Spinal cord (tissue), 10 donors: ENCODE results near the gene MARCHF7. TPM values are rescaled to one million over a fixed set of nuclear protein-coding genes. Genes with fewer than 3 reads are reported as not detected.

Source experiments
- DNase-seq, 6 donors: peaks; one replicate each; pipeline versions ENCODE4 v3.0.0 to v3.0.0-alpha.2; 2013 to 2015; ENCODE audit warnings: low spot score in 6 of 6, low read depth in 4 of 6
- H3K27ac ChIP-seq: one replicate; pipeline ENCODE4 v1.5.1; 2013; ENCODE audit warnings: low read depth, low read length, control low read depth
- H3K27me3 ChIP-seq: one replicate; pipeline ENCODE4 v1.6.1; 2013; ENCODE audit warnings: low read length; ENCODE audit not compliant: control insufficient read depth, insufficient read depth
- H3K36me3 ChIP-seq: one replicate; pipeline ENCODE4 v1.6.1; 2013; ENCODE audit warnings: low read length; ENCODE audit not compliant: control insufficient read depth, insufficient read depth
- H3K4me1 ChIP-seq: one replicate; pipeline ENCODE4 v1.6.1; 2013; ENCODE audit warnings: low read length; ENCODE audit not compliant: control insufficient read depth, insufficient read depth
- H3K4me3 ChIP-seq: one replicate; pipeline ENCODE4 v1.5.1; 2013; ENCODE audit warnings: low read depth, low read length, control low read depth
- H3K9me3 ChIP-seq: one replicate; pipeline ENCODE4 v1.6.1; 2013; ENCODE audit warnings: low read length; ENCODE audit not compliant: control insufficient read depth, insufficient read depth
- WGBS: methylation state at CpG from one replicate; pipeline ENCODE4 v1.1.5; 2013; ENCODE audit warnings: missing lambda C conversion rate; ENCODE audit not compliant: insufficient coverage; 5-methylcytosine and 5-hydroxymethylcytosine counted together
- polyA plus RNA-seq, 2 donors: library from polyadenylated mRNA; unstranded; fragments of 120-200 nt; gene quantifications; one replicate each; pipeline ENCODE4 v1.2.1, GENCODE V29; 2013; ENCODE audit not compliant: insufficient read length in 2 of 2
- total RNA-seq, 2 donors: library from RNA; depleted of rRNA in 1 of 2; stranded (reverse); fragments of 120-200 nt in 1 of 2; fragments of >200 nt in 1 of 2; gene quantifications; one replicate each; pipeline versions ENCODE4 v1.2.3 to v1.2.4, GENCODE V29; 2013 to 2014
- donor health status: healthy.

MARCHF7 gene
- total and polyA plus RNA-seq, 4 donors = 82.1 to 141 (median 106) TPM

DNA sequence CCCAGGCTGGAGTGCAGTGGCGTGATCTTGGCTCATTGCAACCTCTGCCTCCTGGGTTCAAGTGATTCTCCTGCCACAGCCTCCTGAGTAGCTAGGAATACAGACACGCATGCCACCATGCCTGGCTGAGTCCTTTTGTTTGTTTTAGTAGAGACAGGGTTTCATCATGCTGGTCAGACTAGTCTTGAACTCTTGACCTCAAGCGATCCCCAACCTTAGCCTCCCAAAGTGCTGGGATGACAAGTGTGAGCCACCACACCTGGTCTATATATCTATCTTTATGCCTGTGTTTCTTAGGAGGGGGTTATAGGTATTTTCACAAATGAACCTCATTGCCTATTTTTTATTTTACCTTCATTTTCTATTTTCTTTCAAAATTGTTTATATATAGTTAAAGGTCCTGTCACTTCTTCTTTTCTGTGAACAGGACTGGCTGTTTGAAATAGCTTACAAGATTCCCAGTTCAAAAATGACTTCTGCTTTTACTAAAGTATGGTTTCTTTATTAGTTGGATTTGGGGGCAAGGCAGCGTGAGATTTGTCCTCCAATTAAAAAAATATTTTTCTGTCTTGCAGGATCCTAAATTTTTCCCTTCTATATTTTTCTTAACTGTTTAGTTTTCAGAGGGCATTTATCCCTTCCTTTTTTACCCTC, 16.4 kb upstream of the MARCHF7 start:
- H3K9me3 ChIP-seq = peaks cover 5% of the 10 kb centered on the region
- H3K27ac ChIP-seq = no peak overlapping the region
- WGBS = 90% methylated on average over 1 of the region's 4 CpGs
- no peak overlapping the region for H3K4me3 ChIP-seq
- no peaks in the 10 kb centered on the region for H3K36me3 ChIP-seq
- no peaks in the 10 kb centered on the region for H3K4me1 ChIP-seq
- no peaks in the 10 kb centered on the region for H3K27me3 ChIP-seq
- DNase-seq = no peak

DNA sequence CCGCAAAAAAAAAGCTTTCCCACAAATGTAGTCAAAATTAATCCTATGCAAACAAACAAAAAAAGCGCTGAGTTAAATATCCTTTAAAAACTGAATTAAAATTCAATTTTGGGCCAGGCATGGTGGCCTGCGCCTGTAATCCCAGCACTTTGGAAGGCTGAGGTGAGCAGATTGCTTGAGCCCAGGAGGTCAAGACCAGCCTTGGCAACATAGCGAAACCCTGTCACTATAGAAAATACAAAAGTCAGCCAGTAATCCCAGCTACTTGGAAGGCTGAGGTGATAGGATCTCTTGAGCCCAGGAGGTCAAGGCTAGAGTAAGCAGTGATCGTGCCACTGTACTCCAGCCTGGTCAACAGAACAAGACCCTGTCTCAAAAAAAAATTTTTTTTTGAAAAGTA, 8.8 kb upstream of the MARCHF7 start:
- Histone ChIP-seq H3K4me1 (no peaks in the 10 kb centered on the region), H3K36me3 (peaks cover 10% of the 10 kb centered on the region), H3K9me3 (no peaks in the 10 kb centered on the region), H3K27me3 (no peaks in the 10 kb centered on the region), H3K27ac (no peak overlapping the region), H3K4me3 (no peak overlapping the region)
- DNase-seq = no peak
- 85% methylated on average over 2 of the region's 5 CpGs for WGBS

DNA sequence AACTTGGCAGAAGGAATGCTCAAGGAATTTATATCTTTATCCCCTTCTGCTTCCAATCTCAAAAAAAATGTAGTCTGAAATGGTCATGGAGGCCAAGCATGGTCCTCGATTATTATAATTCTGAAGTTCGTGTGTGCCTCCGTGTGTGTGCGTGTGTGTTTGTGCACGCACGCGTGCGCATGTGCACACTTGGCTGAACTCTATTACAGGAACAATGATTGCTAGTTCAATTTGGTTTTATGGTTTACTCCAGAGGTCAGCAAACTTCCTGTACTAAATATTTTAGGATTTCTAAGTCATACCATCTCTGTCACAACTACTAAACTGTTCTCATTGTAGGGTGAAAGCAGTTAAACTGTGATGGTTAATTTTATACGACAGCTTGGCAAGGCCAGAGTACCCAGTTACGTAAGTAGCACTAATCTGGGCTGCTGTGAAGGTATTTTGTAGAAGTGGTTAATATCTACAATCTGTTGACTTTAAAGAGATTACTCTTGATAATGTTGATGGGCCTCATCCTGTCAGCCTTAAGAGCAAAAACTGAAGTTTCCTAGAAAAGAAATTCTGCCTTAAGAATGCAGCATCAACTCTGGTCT, 5.8 kb upstream of the MARCHF7 start:
- Histone ChIP-seq H3K27ac (no peak overlapping the region), H3K4me1 (no peaks in the 10 kb centered on the region), H3K36me3 (peaks cover 10% of the 10 kb centered on the region), H3K9me3 (no peaks in the 10 kb centered on the region), H3K27me3 (no peaks in the 10 kb centered on the region), H3K4me3 (no peak overlapping the region)
- no peak for DNase-seq
- WGBS = 100% methylated on average over 1 of the region's 10 CpGs

DNA sequence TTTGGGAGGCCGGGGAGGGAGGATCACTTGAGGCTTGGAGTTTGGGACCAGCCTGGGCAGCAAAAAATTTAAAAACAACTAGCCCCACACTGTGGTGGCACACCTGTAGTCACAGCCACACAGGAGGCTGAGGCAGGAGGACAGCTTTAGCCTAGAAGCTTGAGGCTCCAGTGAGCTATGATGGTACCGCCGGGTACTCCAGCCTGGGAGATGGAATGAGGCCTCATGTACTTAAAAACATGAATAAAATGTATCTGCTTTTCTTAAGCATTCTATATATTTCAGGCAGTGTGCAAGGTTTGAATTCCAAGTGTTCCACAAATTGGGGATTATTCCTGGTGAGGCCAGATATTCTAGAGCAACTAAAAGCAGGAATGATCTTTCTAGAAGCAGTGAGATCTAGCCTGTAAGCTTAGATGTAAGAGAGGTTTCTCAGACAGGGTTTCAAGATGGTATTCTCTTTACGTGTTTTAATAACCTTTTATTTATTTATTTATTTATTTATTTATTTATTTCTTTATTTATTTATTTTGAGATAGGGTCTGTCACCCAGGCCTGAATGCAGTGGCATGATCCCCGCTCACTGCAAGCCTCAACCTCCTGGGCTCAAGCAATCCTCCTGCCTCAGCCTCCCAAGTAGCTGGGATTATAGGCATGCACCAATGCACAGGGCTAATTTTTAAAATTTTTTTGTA, 4.1 kb upstream of the MARCHF7 start:
- Histone ChIP-seq H3K27ac (no peak overlapping the region), H3K9me3 (no peaks in the 10 kb centered on the region), H3K27me3 (no peaks in the 10 kb centered on the region), H3K4me1 (no peaks in the 10 kb centered on the region), H3K36me3 (peaks cover 10% of the 10 kb centered on the region), H3K4me3 (no peak overlapping the region)
- DNase-seq = no peak
- no CpG with 5 or more reads among the region's 5 CpGs for WGBS

DNA sequence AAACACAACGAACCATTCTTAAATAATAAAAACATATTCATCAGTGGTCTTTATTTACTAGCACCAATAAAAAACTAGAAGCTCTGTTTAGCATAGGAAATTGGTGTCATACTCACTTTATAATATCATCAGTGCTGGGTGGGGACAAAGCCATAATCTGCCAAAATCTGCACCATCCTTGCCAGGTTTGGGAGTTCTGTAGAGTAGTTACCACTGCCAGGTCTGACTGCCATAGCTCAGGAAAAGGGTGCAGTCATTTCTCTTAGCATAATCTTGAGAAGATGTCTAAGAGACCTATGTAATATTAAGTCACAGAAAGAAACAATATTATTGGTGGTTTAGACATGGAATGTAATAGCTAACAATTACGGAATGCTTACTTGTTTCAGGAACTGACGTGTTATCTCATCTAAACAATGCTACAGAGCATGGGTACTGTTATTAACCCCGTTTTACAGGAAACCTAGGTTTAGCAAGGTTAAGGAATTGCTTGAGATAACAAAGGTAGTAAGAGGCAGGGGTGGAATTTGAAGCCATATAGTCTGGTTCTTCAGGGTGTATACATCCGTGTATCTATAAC, 1.6 kb upstream of the MARCHF7 start:
- no CpG with 5 or more reads among the region's 5 CpGs for WGBS
- Histone ChIP-seq H3K27ac (no peak overlapping the region), H3K27me3 (no peaks in the 10 kb centered on the region), H3K36me3 (peaks cover 11% of the 10 kb centered on the region), H3K9me3 (no peaks in the 10 kb centered on the region), H3K4me3 (no peak overlapping the region), H3K4me1 (peaks cover 6% of the 10 kb centered on the region)
- no peak for DNase-seq

DNA sequence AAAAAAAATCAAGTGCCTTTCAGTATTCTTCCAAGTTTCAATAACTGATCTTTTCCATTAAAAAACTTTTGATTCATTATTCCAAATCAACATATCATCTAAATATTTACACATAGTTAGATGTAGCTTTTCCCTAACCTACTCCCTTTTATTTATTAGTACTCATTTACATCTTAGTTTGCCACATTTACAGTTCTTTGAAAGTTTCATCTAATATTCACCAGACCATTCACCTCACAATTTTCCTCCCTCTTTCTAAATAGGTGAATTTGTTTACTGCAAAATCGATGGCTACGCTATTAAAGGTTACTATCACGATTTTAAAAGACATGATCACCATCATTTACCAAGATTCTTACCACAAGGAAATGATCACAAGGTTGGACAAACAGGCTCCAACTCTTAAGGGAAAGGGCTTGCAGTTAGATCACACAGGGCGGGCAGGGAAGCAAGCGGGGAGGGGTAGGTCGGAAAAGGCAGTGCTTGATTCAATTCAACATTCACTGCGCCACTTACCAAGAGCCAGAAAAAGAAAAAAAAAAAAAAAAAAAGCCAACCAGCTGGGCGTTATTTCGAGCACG, 654 bp upstream of the MARCHF7 start:
- peak overlapping the region; percentile 99 for H3K27ac ChIP-seq
- H3K9me3 ChIP-seq = no peaks in the 10 kb centered on the region
- H3K4me3 ChIP-seq = peak overlapping the region; percentile 100
- peaks cover 11% of the 10 kb centered on the region for H3K36me3 ChIP-seq
- WGBS = 0% methylated on average over 3 of the region's 10 CpGs
- H3K27me3 ChIP-seq = no peaks in the 10 kb centered on the region
- peak in 1 of 6 donors; percentile 46 for DNase-seq
- H3K4me1 ChIP-seq = peaks cover 6% of the 10 kb centered on the region

DNA sequence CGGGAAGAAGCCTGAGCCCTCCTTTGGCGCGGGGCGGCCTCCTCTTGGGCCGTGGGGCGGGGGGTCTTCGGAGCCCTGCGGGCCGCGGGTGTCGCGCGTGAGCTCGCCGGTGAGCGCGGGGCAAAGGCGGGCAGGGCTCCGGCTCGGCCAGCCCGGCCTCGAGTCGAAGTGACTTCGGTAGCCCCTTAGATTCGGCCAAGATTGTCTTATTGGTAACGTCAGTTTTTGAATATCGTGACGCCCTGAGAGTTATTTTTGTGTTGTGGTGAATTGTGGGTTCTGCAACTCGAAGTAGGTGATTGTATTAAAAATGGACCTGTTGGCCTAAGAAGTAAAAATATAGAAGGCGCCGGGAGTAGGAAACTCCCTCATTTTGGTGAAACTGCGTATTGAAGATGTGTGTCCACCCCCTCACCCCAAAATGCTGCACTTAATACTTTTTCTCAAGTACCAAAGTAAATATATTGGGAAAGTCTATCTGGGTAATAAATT, 669 bp downstream of the MARCHF7 start:
- 0% methylated on average over 26 of the region's 32 CpGs for WGBS
- H3K27ac ChIP-seq = peak overlapping the region; percentile 99
- H3K4me3 ChIP-seq = peak overlapping the region; percentile 100
- H3K27me3 ChIP-seq = no peaks in the 10 kb centered on the region
- no peaks in the 10 kb centered on the region for H3K9me3 ChIP-seq
- peak in 4 of 6 donors; percentile 2 to 30 (median 15) for DNase-seq
- H3K4me1 ChIP-seq = peaks cover 6% of the 10 kb centered on the region
- peaks cover 7% of the 10 kb centered on the region for H3K36me3 ChIP-seq

DNA sequence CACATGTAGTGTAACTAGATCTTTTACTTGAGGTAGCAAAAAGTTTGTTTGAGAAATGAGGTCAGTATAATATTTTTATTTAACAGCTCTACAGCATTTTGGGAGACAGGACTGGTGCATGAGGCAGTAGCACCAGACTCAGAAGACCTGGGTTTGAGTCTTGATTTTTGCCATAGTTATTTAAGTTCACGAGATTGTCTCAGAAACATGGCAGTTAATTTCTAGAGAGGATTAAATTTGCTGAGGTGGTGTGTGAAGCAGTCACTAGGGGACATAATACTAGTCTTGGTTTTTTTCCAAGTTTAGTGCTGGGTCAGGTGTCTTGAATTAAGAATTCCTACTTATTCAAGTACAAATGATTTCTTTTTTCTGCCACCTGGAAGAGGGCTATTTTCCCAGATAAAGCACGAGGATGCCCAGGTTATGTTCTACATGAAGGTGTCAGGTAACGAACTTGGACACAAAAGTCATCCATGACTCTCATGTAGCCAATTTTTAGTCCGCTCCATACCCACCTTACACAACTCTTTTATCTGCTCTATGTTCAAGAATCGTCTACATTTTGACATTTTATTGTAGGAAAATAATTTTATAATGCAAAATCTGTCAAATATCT, 1.4 kb downstream of the MARCHF7 start:
- DNase-seq = peak in 2 of 6 donors; percentile 6 to 24
- whole genome bisulfite sequencing = 14% methylated on average over 2 of the region's 5 CpGs
- Histone ChIP-seq H3K4me1 (peaks cover 6% of the 10 kb centered on the region), H3K27me3 (no peaks in the 10 kb centered on the region), H3K27ac (no peak overlapping the region), H3K9me3 (no peaks in the 10 kb centered on the region), H3K36me3 (peaks cover 6% of the 10 kb centered on the region), H3K4me3 (peak overlapping the region; percentile 100)

DNA sequence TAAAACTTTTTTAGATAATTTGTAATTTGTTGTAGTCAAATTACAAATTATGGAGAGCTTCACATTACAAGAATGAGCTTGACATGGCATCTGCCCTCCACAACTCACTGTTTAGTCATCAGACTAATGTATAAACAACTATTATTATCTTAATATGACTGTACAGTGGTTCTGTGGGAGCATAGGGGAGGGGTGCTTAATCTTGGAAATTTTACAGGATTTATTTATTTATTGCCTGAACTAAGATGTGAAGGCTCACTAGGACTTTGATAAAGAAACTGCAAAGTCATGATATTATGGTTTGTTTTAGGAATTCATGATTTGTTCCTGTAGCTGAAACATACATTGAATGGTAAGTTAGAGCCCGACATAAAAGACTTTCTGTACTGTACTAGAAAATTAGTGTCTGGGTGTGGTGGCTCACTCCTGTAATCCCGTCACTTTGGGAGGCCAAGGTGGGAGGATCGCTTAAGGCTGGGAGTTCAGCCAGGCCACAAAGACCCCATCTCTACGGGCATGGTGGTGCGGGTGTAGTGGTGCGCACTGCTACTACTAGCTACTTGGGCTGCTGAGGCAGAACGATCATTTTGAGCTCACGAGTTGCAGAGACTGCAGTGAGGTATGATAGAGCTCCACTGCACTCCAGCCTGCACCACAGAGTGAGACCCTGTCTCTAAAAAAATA, 2.1 kb downstream of the MARCHF7 start:
- Histone ChIP-seq H3K4me3 (peak overlapping the region; percentile 100), H3K4me1 (peaks cover 6% of the 10 kb centered on the region), H3K27ac (no peak overlapping the region), H3K9me3 (no peaks in the 10 kb centered on the region), H3K27me3 (no peaks in the 10 kb centered on the region), H3K36me3 (peaks cover 11% of the 10 kb centered on the region)
- 95% methylated on average over 7 of the region's 8 CpGs for WGBS
- DNase-seq = no peak
